GM12892 (cell line): ENCODE data around the gene ZNHIT1.

ENCODE experiments used
- POLR2A ChIP-seq: IDR thresholded peaks from 2 replicates; pipeline ENCODE4 v1.6.1; 2011; ENCODE audit warnings: low read depth, low read length, control low read depth
- POLR2AphosphoS5 ChIP-seq: IDR thresholded peaks from 2 replicates; pipeline ENCODE4 v1.6.1; 2011; ENCODE audit warnings: low read depth, low read length, control low read depth

DNA sequence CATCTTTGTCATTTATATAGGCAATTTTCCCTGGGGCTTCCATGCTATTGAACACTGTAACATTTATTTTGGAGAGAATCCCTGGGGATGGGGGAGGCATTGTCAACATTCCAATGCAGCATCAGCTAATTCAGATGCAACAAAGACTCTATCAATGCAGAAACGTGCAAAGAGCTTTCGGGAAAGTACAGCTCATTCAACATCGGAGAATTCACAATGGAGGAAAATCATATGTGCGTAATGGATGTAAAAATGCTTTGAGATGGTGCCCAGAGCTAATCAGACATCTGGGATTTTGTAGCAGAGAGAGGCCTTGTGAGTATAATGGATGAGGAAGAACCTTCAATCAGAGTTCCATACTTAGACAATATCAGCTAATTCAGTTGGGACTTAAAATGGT lies 55.2 kb downstream of the ZNHIT1 start:
- TF ChIP-seq POLR2AphosphoS5 (no peak), POLR2A (no peak)
